ENCODE results near the gene RERE.

GRCh38 chr1:8702472-8702849, 115.0 kb downstream of the RERE start:
- no peak for TF ChIP-seq POLR2A (IDR thresholded peaks at IDR 0.05)
- no peak for TF ChIP-seq CTCF (IDR thresholded peaks at IDR 0.05)

All from adrenal gland (tissue), 5 donors.